Smooth muscle cell (in vitro differentiated cells): Measurements from ENCODE around the gene TRMT10A. TPM values are rescaled to one million over a fixed set of nuclear protein-coding genes. Genes with fewer than 3 reads are reported as not detected.

Experiments used
- polyA plus RNA-seq: library from polyadenylated mRNA; unstranded; fragments of >200 nt; fragmentation: Nextera tagmentation; extraction: Ambion mirVana; gene quantifications from 2 replicates; pipeline ENCODE4 v1.2.1, GENCODE V29; 2016
- total RNA-seq: library from RNA; depleted of rRNA; stranded (reverse); fragments of >200 nt; gene quantifications from 2 replicates; pipeline ENCODE4 v1.2.3, GENCODE V29; 2014

TRMT10A gene
- total and polyA plus RNA-seq, 2 experiments from 2014 or later, result 4.0 to 4.6 TPM

Other genes starting within 250 kb of the TRMT10A start
- gene ADH1B, start 242.6 kb downstream of the TRMT10A start, total RNA-seq, result not detected in 2 replicates
- gene ADH1B, start 242.6 kb downstream of the TRMT10A start, polyA plus RNA-seq, result not detected in 2 replicates
- not detected in 2 replicates for gene ADH1C, start 211.3 kb downstream of the TRMT10A start, total RNA-seq
- not detected in 2 replicates for gene ADH1C, start 211.3 kb downstream of the TRMT10A start, polyA plus RNA-seq
- gene ADH7, start 128.7 kb downstream of the TRMT10A start, total RNA-seq, result not detected in 2 replicates
- gene ADH7, start 128.7 kb downstream of the TRMT10A start, polyA plus RNA-seq, result not detected in 2 replicates
- not detected in 2 replicates for gene C4orf17, start 53.0 kb downstream of the TRMT10A start, total RNA-seq
- not detected in 2 replicates for gene C4orf17, start 53.0 kb downstream of the TRMT10A start, polyA plus RNA-seq
- 0.13 and 0.31 TPM in 2 replicates for gene MTTP, start 10.8 kb upstream of the TRMT10A start, total RNA-seq
- gene MTTP, start 10.8 kb upstream of the TRMT10A start, polyA plus RNA-seq, result 0.05 TPM in 1 of 2 replicates, not detected in the other
- gene C4orf54, start 93.8 kb upstream of the TRMT10A start, total RNA-seq, result not detected in 2 replicates
- gene C4orf54, start 93.8 kb upstream of the TRMT10A start, polyA plus RNA-seq, result not detected in 2 replicates